Stimulated activated CD4-positive, alpha-beta T cell treated with anti-CD3 and anti-CD28 coated beads, TNF-alpha, amount 100 ng/mL, for 1 hour (primary cell): Measurements from ENCODE around the gene CETN1.

Experiments
- DNase-seq, 3 donors: peaks; one replicate each; pipeline ENCODE4 v3.0.0-alpha.2; 2020; ENCODE audit warnings: low read depth in 3 of 3, low spot score in 1 of 3

CETN1 gene

GRCh38 chr18:580154-580553 lies at the start of gene CETN1:
Gene CETN1 (plus strand): TSS chr18:580380. CDS start chr18:580409, 29 bp downstream.
- DNase-seq, result no peak

- no peak for DNase-seq
These were observed 48.2 kb upstream of the CETN1 start for GRCh38 chr18:532018-532417.

- DNase-seq, result no peak
These were observed 47.5 kb upstream of the CETN1 start for GRCh38 chr18:532632-533031.

- no peak for DNase-seq
These were observed 46.1 kb upstream of the CETN1 start for GRCh38 chr18:533995-534601.

GRCh38 chr18:543447-544078 lies 36.6 kb upstream of the CETN1 start:
- DNase-seq, result no peak

GRCh38 chr18:549967-550366 lies 30.2 kb upstream of the CETN1 start:
- DNase-seq, result no peak

GRCh38 chr18:551404-552061 lies 28.6 kb upstream of the CETN1 start:
- DNase-seq, result no peak

GRCh38 chr18:555705-556457 lies 24.3 kb upstream of the CETN1 start:
- no peak for DNase-seq

GRCh38 chr18:564708-565561 lies 15.2 kb upstream of the CETN1 start:
- DNase-seq, result no peak

GRCh38 chr18:565562-566061 lies 14.6 kb upstream of the CETN1 start:
- DNase-seq, result no peak

GRCh38 chr18:567122-567521 lies 13.1 kb upstream of the CETN1 start:
- DNase-seq, result no peak

GRCh38 chr18:568731-569130 lies 11.4 kb upstream of the CETN1 start:
- no peak for DNase-seq

- no peak for DNase-seq
These were observed 9.9 kb upstream of the CETN1 start for GRCh38 chr18:570256-570655.

- DNase-seq, result no peak
These were observed 9.5 kb upstream of the CETN1 start for GRCh38 chr18:570697-571096.

- no peak for DNase-seq
These were observed 7.9 kb upstream of the CETN1 start for GRCh38 chr18:572091-572830.

GRCh38 chr18:572831-573289 lies 7.3 kb upstream of the CETN1 start:
- no peak for DNase-seq

- DNase-seq, result no peak
These were observed 6.8 kb upstream of the CETN1 start for GRCh38 chr18:573385-573784.

GRCh38 chr18:574149-574860 lies 5.9 kb upstream of the CETN1 start:
- DNase-seq, result no peak

- DNase-seq, result no peak
These were observed 5.1 kb upstream of the CETN1 start for GRCh38 chr18:574865-575645.
